GM12891 (cell line): Measurements from ENCODE around the gene KRTAP20-2.

Experiments used
- DNase-seq: peaks from one replicate; pipeline ENCODE4 v3.0.0; 2011; ENCODE audit warnings: low spot score; ENCODE audit not compliant: insufficient read length
- FAIRE-seq: peaks from 2 replicates; lab custom pipeline; 2011; peaks lifted over from hg19 to GRCh38; lab: Jason Lieb, UNC
- PAX5 ChIP-seq: IDR thresholded peaks from 2 replicates; pipeline ENCODE4 v1.6.1; 2011; ENCODE audit warnings: low read length, moderate library complexity, mild to moderate bottlenecking; ENCODE audit not compliant: insufficient read depth, severe bottlenecking
- POLR2A ChIP-seq: IDR thresholded peaks from 2 replicates; pipeline ENCODE4 v1.6.1; 2011; ENCODE audit warnings: low read depth, low read length, control low read depth
- POLR2AphosphoS5 ChIP-seq: IDR thresholded peaks from 2 replicates; pipeline ENCODE4 v1.6.1; 2011; ENCODE audit warnings: low read depth, low read length, control low read depth
- POU2F2 ChIP-seq: IDR thresholded peaks from 2 replicates; pipeline ENCODE4 v1.6.1; 2011; ENCODE audit warnings: low read depth, mild to moderate bottlenecking, control low read depth, low read length, moderate library complexity
- SPI1 ChIP-seq: IDR thresholded peaks from 2 replicates; pipeline ENCODE4 v1.6.1; 2011; ENCODE audit warnings: low read depth, low read length, control low read depth
- TAF1 ChIP-seq: IDR thresholded peaks from 2 replicates; pipeline ENCODE4 v1.6.1; 2011; ENCODE audit warnings: low read depth, low read length, control low read depth

The KRTAP20-2 gene

DNA sequence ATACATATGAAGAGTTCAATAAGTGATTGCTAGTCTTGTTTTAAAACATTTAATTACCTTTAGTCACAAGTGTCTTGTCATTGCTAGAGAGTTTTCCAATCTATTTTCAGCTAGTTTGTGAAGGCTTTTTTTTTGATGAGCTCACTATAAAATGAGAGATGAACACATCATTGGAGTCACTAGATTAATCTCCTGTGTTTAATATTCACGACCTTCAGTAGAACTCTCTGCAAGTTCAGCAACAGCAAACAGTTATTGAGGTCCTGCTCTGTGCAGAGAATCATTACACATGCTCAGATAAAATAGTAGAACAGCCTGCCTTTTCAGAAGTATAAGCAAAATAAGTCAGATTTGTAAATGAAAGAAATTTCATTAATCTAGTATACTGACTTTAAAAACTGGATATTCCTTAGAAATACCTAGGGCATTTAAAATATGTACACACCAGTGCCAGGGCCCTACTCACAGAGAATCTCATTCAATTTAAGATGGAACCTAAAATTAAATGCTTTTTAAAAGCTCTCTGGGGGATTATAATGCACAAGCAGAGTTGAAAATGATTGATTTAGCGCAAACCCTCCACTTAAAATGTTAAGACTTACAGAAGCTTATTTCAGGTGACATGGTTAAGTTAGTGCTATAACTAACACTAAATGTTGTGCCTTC, 38.1 kb downstream of the KRTAP20-2 start:
- FAIRE-seq (no peak), DNase-seq (no peak)
- no peak for TF ChIP-seq SPI1

DNA sequence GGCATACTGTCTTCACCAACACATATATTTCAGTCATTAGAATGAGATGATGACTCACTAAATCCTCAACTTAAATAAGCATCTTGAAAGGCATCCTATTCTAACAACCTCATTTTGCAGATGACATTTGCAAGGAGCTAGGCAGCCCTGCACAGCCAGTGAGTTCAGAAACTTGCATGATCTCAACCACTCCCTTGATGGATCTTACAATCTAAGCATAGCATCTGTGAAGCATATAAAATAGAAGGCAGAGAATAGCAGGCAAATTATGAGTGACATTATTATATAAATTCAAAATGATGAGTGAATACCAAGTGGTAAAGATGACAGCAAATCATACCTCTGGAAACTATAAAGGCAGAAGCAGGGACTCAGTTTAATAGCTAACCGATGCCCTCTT, 39.3 kb downstream of the KRTAP20-2 start:
- FAIRE-seq (no peak), DNase-seq (no peak)
- TF ChIP-seq POLR2AphosphoS5 (no peak), POU2F2 (no peak), TAF1 (no peak), SPI1 (no peak), PAX5 (no peak), POLR2A (no peak)

DNA sequence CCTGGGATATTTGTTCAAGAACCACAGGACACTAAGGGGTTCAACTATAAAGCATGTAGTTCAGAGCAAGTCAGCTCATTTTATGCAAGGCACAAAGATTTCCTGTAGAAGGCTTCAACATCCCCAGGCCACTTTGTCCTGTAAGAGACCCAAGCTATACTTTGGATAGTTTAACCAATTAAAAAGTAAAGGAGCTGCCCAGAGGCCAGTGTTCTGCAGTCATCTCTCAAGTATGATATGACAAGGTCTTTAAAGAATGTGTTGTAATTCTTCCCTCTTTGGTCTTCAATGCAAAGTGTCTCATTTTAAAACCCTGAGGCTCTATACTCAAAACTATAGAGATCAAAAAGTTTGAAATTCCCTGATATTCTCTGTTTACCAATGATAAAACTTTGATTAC, 41.7 kb downstream of the KRTAP20-2 start:
- FAIRE-seq, result no peak
- TF ChIP-seq POLR2AphosphoS5 (no peak), POU2F2 (no peak), POLR2A (no peak), TAF1 (no peak), PAX5 (no peak), SPI1 (no peak)
- no peak for DNase-seq

DNA sequence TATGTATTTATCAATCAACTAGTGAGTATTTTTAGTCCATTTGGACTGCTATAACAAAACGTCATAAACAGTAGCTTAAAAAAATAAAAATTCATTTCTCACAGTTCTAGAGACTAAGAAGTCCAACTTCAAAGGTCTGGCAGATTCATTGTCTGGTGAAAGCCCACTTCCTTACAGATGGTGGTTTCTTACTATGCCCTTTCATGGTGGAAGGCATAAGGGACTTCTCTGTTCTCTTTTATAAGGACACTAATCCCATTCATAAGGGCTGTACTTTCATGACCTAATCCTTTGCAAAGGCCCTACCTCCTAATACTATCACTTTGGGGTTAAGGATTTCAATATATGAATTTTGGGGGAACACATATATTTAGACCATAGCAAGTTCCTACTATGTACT, 45.6 kb downstream of the KRTAP20-2 start:
- DNase-seq, result no peak
- no peak for FAIRE-seq
- TF ChIP-seq POLR2A (no peak), SPI1 (no peak), PAX5 (no peak), POLR2AphosphoS5 (no peak), TAF1 (no peak), POU2F2 (no peak)

DNA sequence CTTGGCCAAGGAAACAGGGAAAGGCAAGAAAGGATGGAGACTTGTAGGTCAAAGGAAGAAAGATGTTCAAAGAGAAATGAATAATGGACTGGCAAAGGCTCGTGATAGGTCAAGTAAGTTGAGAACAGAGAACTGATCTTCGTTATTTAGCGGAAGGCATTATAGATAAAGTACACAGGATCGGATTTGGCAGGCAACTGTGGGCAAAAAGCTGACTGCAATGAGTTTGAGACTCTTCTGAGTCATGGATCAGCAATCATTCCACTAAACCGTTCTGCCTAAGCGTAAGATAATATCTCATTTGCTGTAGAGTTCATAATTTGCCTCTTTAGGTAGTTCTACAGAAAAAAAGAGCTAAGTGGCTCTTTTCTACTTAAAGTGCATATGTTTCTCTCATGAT, 49.5 kb downstream of the KRTAP20-2 start:
- DNase-seq (no peak), FAIRE-seq (no peak)
- TF ChIP-seq PAX5, result no peak
- TF ChIP-seq TAF1, result no peak
- no peak for TF ChIP-seq SPI1
- no peak for TF ChIP-seq POU2F2
- no peak for TF ChIP-seq POLR2AphosphoS5
- no peak for TF ChIP-seq POLR2A
